ENCODE data around the gene PFDN5. TPM values are rescaled to one million over a fixed set of nuclear protein-coding genes. Genes with fewer than 3 reads are reported as not detected.

The PFDN5 gene
- total and polyA plus RNA-seq, 2 experiments from 2014 or later, result 199 to 567 TPM

DNA sequence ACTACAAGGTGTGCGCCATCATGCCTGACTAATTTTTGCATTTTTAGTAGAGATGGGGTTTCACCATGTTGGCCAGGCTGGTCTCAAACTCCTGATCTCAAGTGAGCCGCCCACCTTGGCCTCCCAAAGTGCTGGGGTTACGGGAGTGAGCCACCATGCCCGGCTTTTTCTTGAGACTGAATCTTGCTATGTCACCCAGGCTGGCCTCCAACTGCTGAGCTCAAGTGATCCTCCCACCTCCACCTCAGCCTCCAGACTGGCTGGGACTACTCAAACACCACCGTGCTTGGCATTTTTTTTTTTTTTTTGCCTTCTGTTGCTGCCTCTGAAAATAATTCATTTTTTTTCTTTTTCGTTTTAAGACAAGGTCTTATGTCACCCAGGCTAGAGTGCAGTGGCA, 35.5 kb upstream of the PFDN5 start:
- Histone ChIP-seq H3K27me3 (ENCODE audit: insufficient read depth) (no peaks in the 10 kb centered on the region), H3K27ac (ENCODE audit: low read depth) (no peak overlapping the region), H3K4me3 (no peak overlapping the region), H2AFZ (no peak overlapping the region), H3K4me2 (no peak overlapping the region), H3K79me2 (replicated peaks; ENCODE audit: insufficient read depth) (no peaks in the 10 kb centered on the region), H4K20me1 (replicated peaks; ENCODE audit: insufficient read depth) (no peaks in the 10 kb centered on the region), H3K36me3 (ENCODE audit: insufficient read depth) (no peaks in the 10 kb centered on the region), H3F3A (replicated peaks; ENCODE audit: low read depth) (0 out of 2 replicates have a peak, but pooled peaks cover 4% of the 10 kb centered on the region), H3K9me2 (ENCODE audit: insufficient read depth) (no peaks in the 10 kb centered on the region), H3K4me1 (ENCODE audit: insufficient read depth) (no peaks in the 10 kb centered on the region)
- H3K27me3 Mint-ChIP-seq (ENCODE audit: insufficient read depth, low read depth, poor library complexity), result peaks cover 7% of the 10 kb centered on the region
- ATAC-seq (no peak), DNase-seq (ENCODE audit: low spot score) (no peak)
- no peaks in the 10 kb centered on the region for H3K9me3 Mint-ChIP-seq
- H3K27ac Mint-ChIP-seq, result no peak overlapping the region
- H3K4me3 Mint-ChIP-seq, result no peak overlapping the region
- H3K36me3 Mint-ChIP-seq (ENCODE audit: low read depth), result no peaks in the 10 kb centered on the region
- no peak for TF ChIP-seq JUNB (IDR thresholded peaks at IDR 0.05; ENCODE audit: unreplicated experiment)
- TF ChIP-seq POLR2AphosphoS5 (IDR thresholded peaks at IDR 0.05; ENCODE audit: low read depth), result no peak
- TF ChIP-seq, protein P1, sequence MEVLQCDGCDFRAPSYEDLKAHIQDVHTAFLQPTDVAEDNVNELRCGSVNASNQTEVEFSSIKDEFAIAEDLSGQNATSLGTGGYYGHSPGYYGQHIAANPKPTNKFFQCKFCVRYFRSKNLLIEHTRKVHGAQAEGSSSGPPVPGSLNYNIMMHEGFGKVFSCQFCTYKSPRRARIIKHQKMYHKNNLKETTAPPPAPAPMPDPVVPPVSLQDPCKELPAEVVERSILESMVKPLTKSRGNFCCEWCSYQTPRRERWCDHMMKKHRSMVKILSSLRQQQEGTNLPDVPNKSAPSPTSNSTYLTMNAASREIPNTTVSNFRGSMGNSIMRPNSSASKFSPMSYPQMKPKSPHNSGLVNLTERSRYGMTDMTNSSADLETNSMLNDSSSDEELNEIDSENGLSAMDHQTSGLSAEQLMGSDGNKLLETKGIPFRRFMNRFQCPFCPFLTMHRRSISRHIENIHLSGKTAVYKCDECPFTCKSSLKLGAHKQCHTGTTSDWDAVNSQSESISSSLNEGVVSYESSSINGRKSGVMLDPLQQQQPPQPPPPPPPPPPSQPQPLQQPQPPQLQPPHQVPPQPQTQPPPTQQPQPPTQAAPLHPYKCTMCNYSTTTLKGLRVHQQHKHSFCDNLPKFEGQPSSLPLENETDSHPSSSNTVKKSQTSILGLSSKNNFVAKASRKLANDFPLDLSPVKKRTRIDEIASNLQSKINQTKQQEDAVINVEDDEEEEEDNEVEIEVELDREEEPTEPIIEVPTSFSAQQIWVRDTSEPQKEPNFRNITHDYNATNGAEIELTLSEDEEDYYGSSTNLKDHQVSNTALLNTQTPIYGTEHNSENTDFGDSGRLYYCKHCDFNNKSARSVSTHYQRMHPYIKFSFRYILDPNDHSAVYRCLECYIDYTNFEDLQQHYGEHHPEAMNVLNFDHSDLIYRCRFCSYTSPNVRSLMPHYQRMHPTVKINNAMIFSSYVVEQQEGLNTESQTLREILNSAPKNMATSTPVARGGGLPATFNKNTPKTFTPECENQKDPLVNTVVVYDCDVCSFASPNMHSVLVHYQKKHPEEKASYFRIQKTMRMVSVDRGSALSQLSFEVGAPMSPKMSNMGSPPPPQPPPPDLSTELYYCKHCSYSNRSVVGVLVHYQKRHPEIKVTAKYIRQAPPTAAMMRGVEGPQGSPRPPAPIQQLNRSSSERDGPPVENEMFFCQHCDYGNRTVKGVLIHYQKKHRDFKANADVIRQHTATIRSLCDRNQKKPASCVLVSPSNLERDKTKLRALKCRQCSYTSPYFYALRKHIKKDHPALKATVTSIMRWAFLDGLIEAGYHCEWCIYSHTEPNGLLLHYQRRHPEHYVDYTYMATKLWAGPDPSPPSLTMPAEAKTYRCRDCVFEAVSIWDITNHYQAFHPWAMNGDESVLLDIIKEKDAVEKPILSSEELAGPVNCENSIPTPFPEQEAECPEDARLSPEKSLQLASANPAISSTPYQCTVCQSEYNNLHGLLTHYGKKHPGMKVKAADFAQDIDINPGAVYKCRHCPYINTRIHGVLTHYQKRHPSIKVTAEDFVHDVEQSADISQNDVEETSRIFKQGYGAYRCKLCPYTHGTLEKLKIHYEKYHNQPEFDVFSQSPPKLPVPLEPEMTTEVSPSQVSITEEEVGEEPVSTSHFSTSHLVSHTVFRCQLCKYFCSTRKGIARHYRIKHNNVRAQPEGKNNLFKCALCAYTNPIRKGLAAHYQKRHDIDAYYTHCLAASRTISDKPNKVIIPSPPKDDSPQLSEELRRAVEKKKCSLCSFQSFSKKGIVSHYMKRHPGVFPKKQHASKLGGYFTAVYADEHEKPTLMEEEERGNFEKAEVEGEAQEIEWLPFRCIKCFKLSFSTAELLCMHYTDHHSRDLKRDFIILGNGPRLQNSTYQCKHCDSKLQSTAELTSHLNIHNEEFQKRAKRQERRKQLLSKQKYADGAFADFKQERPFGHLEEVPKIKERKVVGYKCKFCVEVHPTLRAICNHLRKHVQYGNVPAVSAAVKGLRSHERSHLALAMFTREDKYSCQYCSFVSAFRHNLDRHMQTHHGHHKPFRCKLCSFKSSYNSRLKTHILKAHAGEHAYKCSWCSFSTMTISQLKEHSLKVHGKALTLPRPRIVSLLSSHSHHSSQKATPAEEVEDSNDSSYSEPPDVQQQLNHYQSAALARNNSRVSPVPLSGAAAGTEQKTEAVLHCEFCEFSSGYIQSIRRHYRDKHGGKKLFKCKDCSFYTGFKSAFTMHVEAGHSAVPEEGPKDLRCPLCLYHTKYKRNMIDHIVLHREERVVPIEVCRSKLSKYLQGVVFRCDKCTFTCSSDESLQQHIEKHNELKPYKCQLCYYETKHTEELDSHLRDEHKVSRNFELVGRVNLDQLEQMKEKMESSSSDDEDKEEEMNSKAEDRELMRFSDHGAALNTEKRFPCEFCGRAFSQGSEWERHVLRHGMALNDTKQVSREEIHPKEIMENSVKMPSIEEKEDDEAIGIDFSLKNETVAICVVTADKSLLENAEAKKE (CRISPR knock-in tag; IDR thresholded peaks at IDR 0.05), result no peak
- TF ChIP-seq, protein P2, sequence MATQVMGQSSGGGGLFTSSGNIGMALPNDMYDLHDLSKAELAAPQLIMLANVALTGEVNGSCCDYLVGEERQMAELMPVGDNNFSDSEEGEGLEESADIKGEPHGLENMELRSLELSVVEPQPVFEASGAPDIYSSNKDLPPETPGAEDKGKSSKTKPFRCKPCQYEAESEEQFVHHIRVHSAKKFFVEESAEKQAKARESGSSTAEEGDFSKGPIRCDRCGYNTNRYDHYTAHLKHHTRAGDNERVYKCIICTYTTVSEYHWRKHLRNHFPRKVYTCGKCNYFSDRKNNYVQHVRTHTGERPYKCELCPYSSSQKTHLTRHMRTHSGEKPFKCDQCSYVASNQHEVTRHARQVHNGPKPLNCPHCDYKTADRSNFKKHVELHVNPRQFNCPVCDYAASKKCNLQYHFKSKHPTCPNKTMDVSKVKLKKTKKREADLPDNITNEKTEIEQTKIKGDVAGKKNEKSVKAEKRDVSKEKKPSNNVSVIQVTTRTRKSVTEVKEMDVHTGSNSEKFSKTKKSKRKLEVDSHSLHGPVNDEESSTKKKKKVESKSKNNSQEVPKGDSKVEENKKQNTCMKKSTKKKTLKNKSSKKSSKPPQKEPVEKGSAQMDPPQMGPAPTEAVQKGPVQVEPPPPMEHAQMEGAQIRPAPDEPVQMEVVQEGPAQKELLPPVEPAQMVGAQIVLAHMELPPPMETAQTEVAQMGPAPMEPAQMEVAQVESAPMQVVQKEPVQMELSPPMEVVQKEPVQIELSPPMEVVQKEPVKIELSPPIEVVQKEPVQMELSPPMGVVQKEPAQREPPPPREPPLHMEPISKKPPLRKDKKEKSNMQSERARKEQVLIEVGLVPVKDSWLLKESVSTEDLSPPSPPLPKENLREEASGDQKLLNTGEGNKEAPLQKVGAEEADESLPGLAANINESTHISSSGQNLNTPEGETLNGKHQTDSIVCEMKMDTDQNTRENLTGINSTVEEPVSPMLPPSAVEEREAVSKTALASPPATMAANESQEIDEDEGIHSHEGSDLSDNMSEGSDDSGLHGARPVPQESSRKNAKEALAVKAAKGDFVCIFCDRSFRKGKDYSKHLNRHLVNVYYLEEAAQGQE (IDR thresholded peaks at IDR 0.05; ENCODE audit: unreplicated experiment), result no peak
- TF ChIP-seq STAT1 (IDR thresholded peaks at IDR 0.05; ENCODE audit: unreplicated experiment), result no peak
- no peaks in the 10 kb centered on the region for H3K4me1 Mint-ChIP-seq

All from GM23338 (cell line).